Right lobe of liver (tissue), 4 donors: Measurements from ENCODE around the gene SERPINB8.

ENCODE experiments used
- CTCF ChIP-seq, 4 donors: fragments of 200-600 bp in 3 of 4; fragments of 450-650 bp in 1 of 4; IDR thresholded peaks; one replicate each; pipeline versions ENCODE4 v1.5.1 to v1.8.0; 2016 to 2022; ENCODE audit warnings: antibody characterized with exemption in 4 of 4, mild to moderate bottlenecking in 2 of 4
- POLR2A ChIP-seq: fragments of 450-650 bp; IDR thresholded peaks from one replicate; pipeline ENCODE4 v1.6.1; 2017; ENCODE audit warnings: antibody characterized with exemption, mild to moderate bottlenecking
- donor health status: DM: no; HTN: no; CAD: no.
- donor health status: DM: no; HTN: no; CAD: no.
- donor health status: DM: no; HTN: yes; CAD: no.

GRCh38 chr18:63997041-63997440 is 27.2 kb downstream of the SERPINB8 start:
- TF ChIP-seq POLR2A (no peak), CTCF (IDR thresholded peaks at IDR 0.05) (no peak)
